Tibial artery (tissue), 4 donors: Measurements from ENCODE around the gene IFNL1.

Source experiments
- DNase-seq, 2 donors: peaks; one replicate each; pipeline ENCODE4 v3.0.0-alpha.2; 2019
- H3K27ac ChIP-seq, 2 donors: fragments of 200-600 bp; sonication (generic) in 1 of 2; 1 replicate in 1 of 2; 2 replicates in 1 of 2; pipeline ENCODE4 v1.5.1; 2018 to 2019; ENCODE audit warnings: mild to moderate bottlenecking in 1 of 2
- H3K27me3 ChIP-seq, 2 donors: fragments of 200-600 bp; sonication (generic) in 1 of 2; one replicate each; pipeline versions ENCODE4 v1.5.1 to v1.6.0; 2016 to 2019
- H3K36me3 ChIP-seq, 3 donors: fragments of 200-600 bp; sonication (generic) in 2 of 3; one replicate each; pipeline ENCODE4 v1.5.1; 2016 to 2019; ENCODE audit warnings: mild to moderate bottlenecking in 2 of 3
- H3K4me1 ChIP-seq, 4 donors: fragments of 200-600 bp; sonication (generic) in 2 of 4; 1 replicate in 3 of 4; 2 replicates in 1 of 4; pipeline ENCODE4 v1.5.1; 2016 to 2019
- H3K4me3 ChIP-seq, 2 donors: fragments of 200-600 bp; sonication (generic) in 1 of 2; 1 replicate in 1 of 2; 2 replicates in 1 of 2; pipeline ENCODE4 v1.5.1; 2018 to 2019; ENCODE audit warnings: mild to moderate bottlenecking in 2 of 2
- H3K9me3 ChIP-seq, 3 donors: fragments of 200-600 bp; sonication (generic) in 1 of 3; one replicate each; pipeline ENCODE4 v1.5.1; 2016 to 2019
- intact Hi-C: fragments of 100-400 bp; cut with DNase I; formaldehyde crosslinking; loops from one replicate; pipeline ENCODE4 v1.15.0; 2023; ENCODE audit warnings: low total_unique reads
- TF ChIP-seq, protein P1 (sequence below), 2 experiments: fragments of 200-600 bp in 1 of 2; fragments of 450-650 bp in 1 of 2; IDR thresholded peaks; one replicate each; pipeline ENCODE4 v1.5.1; 2017 to 2019; ENCODE audit warnings: antibody characterized with exemption in 2 of 2, mild to moderate bottlenecking in 1 of 2, moderate library complexity in 1 of 2

The IFNL1 gene

DNA sequence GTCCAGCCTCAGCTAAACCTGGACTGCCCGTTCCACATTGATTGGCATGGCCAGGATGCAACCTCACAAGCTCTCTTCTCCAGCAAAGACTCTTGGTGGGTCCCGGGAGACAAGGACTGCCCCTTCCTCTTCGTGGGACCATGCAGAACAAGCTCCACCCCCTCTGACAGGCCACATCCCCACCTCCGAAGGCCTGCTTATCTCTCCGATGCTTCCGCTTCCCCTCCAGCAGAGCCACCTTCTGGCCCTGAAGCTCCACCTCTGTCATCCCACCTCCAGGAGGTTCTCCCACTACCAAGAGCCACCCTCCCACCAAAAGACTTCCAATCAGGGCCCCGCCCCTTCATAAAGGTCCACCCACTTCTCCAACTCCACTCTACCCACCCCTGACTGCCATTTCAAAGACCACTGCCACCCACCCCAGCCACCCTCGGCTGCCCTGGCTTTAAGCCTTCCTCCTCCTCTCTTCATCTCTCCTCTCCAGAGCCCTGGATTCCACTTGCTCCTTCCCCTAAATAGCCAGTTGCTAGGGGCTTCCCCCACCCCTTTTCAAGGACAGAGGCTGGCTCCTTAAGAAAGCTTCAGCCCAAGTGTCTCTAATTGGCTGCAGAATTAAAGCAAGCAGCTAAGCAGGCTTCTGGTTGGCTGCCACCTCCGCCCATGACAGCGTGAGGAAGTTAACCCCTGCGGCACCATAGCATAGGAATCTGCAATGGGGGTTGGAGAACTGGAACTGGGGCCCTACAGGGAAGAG, 14.5 kb downstream of the IFNL1 start:
- no peak overlapping the region for H3K27ac ChIP-seq

DNA sequence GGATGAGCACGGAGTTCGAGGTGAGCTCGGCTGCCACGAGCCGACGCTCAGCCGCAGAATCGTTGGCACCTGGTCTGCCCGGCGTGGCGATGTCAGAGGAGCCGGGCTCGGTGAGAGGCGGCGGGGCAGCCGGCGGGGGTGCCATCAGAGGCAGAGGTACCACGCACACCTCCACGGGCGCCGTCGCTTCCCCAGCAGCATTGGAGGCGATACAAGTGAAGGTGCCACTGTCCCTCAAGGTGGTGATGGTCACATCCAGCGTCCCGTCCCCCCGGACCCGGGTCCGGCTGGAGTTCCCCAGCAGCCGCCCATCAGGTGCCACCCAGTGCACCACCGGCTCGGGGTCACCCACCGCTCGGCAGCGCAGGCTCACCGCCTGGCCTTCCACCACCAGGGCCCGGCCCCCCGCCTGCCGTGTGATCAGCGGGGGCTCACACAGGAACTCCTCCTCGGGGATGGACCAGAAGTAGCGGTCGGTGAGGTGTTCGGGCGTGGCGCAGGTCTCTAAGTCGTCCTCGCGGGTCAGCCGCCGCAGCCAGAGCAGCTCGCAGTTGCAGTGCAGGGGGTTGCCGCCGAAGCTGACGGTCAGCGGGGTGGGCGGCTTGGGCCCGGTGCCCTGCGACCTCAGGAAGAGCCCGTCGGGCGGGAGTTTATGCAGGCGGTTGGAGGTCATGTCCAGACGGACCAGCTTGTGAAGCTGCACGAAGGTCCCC, 18.0 kb downstream of the IFNL1 start:
- Histone ChIP-seq H3K36me3 (peaks cover 0 to 14% (median 0%) of the 10 kb centered on the region in 3 donors), H3K27ac (no peak overlapping the region), H3K9me3 (no peaks in the 10 kb centered on the region), H3K27me3 (peaks cover 0 to 34% of the 10 kb centered on the region in 2 donors), H3K4me1 (no peaks in the 10 kb centered on the region), H3K4me3 (no peak overlapping the region)
- no peak for DNase-seq
- intact Hi-C loops = no loop called here
- TF ChIP-seq, protein P1, sequence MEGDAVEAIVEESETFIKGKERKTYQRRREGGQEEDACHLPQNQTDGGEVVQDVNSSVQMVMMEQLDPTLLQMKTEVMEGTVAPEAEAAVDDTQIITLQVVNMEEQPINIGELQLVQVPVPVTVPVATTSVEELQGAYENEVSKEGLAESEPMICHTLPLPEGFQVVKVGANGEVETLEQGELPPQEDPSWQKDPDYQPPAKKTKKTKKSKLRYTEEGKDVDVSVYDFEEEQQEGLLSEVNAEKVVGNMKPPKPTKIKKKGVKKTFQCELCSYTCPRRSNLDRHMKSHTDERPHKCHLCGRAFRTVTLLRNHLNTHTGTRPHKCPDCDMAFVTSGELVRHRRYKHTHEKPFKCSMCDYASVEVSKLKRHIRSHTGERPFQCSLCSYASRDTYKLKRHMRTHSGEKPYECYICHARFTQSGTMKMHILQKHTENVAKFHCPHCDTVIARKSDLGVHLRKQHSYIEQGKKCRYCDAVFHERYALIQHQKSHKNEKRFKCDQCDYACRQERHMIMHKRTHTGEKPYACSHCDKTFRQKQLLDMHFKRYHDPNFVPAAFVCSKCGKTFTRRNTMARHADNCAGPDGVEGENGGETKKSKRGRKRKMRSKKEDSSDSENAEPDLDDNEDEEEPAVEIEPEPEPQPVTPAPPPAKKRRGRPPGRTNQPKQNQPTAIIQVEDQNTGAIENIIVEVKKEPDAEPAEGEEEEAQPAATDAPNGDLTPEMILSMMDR (IDR thresholded peaks at IDR 0.05) = no peak

More for the DNA sequence above, 14.5 kb downstream of the IFNL1 start:
- TF ChIP-seq, protein P1 (IDR thresholded peaks at IDR 0.05) = no peak
- Histone ChIP-seq H3K9me3 (no peaks in the 10 kb centered on the region), H3K36me3 (peaks cover 0 to 14% (median 0%) of the 10 kb centered on the region in 3 donors), H3K4me1 (peaks cover 0 to 12% (median 9%) of the 10 kb centered on the region in 4 donors), H3K27me3 (peaks cover 7 to 50% of the 10 kb centered on the region in 2 donors), H3K4me3 (no peak overlapping the region)
- no peak for DNase-seq
- intact Hi-C loops = no loop called here

DNA sequence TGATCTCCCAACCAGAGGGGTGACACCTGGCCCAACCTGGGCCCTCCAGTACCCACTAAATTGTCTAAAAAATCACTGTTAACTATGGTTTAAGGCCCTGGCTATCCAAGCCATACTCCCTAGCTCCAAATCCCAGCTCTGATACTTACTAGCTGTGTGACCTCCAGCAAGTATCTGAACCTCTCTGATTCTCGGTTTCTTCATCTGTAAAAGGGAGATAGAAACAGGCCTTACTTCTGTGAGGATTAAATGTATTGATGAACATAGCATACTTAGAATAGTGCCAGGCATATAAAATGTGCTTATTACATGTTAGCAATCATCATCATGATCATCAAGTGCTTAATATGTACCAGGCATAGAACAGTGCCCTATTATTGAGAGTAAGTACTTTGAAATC, 19.7 kb downstream of the IFNL1 start:
- Histone ChIP-seq H3K27ac (no peak overlapping the region), H3K4me3 (no peak overlapping the region), H3K27me3 (peaks cover 0 to 44% of the 10 kb centered on the region in 2 donors), H3K36me3 (peaks cover 0 to 14% (median 0%) of the 10 kb centered on the region in 3 donors), H3K9me3 (no peaks in the 10 kb centered on the region), H3K4me1 (peaks cover 0 to 11% (median 5%) of the 10 kb centered on the region in 4 donors)
- no peak for DNase-seq
- TF ChIP-seq, protein P1 (IDR thresholded peaks at IDR 0.05) = no peak
- intact Hi-C loops = no loop called here

DNA sequence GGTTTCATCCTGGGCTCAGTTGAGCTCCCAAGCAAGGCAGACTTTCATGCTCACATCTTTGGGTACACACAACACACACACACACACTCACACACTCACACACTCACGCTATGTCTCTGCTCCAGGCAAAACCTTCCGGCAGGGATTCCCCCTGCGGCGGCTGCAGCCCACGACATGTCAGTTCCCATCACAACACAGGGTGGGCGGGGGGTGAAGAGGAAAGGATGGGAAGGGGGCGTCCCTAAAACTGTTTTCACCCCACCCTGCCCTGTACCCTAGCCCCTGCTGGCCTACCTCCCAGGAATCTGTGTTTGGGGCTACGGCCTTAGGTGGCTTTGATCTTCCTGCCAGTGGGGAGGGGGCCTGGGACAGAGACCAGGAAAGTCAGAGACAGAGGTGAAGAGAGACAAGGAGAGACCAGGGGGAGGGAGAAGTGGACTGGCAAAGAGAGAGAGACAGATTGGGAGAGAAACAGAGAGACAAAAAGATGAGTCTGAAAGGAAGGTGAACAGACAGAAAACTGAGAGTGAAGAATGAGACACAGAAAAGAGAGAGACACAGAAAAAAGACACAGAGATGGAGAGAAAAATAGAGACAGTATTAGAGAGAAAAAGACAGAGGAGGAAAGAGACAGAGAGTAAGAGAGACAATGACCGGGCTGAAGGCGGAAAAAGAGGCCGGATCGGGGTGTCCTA, 20.6 kb downstream of the IFNL1 start:
- no peak overlapping the region for H3K27ac ChIP-seq
- no peak overlapping the region for H3K4me3 ChIP-seq
- TF ChIP-seq, protein P1 (IDR thresholded peaks at IDR 0.05) = no peak
- intact Hi-C loops = no loop called here
- peaks cover 0 to 52% of the 10 kb centered on the region in 2 donors for H3K27me3 ChIP-seq
- peaks cover 0 to 13% (median 5%) of the 10 kb centered on the region in 4 donors for H3K4me1 ChIP-seq
- DNase-seq = no peak
- H3K36me3 ChIP-seq = peaks cover 0 to 14% (median 0%) of the 10 kb centered on the region in 3 donors
- H3K9me3 ChIP-seq = no peaks in the 10 kb centered on the region

DNA sequence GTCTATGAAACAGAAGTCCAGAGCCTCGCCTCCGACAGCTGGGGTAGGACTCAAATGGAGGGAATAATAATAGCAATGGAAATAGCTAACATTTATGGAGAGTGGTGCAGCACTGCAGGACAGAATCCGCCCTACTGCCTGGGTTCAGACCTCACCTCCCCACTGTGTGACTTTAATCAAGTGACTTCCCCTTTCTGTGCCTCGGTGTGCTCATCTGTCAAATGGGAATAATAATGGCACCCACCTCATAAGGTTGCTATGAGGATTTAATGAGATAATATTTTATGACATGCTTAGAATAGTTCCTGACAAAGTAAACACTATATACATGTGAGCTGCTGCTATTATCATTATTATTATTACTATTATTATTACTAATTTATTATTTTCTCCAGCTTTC, 21.3 kb downstream of the IFNL1 start:
- peaks cover 0 to 47% of the 10 kb centered on the region in 2 donors for H3K27me3 ChIP-seq
- peaks cover 0 to 14% (median 0%) of the 10 kb centered on the region in 3 donors for H3K36me3 ChIP-seq
- H3K9me3 ChIP-seq = no peaks in the 10 kb centered on the region
- H3K4me1 ChIP-seq = peaks cover 0 to 13% (median 5%) of the 10 kb centered on the region in 4 donors
- no peak for DNase-seq
- intact Hi-C loops = no loop called here
- TF ChIP-seq, protein P1 (IDR thresholded peaks at IDR 0.05) = no peak
- no peak overlapping the region for H3K27ac ChIP-seq
- H3K4me3 ChIP-seq = no peak overlapping the region
